DND-41 (cell line): ENCODE data around the gene EXOC4.

Source experiments
- EZH2 ChIP-seq: IDR thresholded peaks from 3 replicates; pipeline ENCODE4 v1.6.1; 2012; ENCODE audit warnings: borderline replicate concordance, low read depth, mild to moderate bottlenecking, moderate library complexity, low read length, inconsistent platforms; ENCODE audit not compliant: severe bottlenecking
- TF ChIP-seq, protein P1 (sequence below): IDR thresholded peaks from 2 replicates; pipeline ENCODE4 v1.5.1; 2012; ENCODE audit warnings: borderline replicate concordance, low read length, moderate library complexity, mild to moderate bottlenecking; ENCODE audit not compliant: poor library complexity, severe bottlenecking; ENCODE audit errors: extremely low read depth

DNA sequence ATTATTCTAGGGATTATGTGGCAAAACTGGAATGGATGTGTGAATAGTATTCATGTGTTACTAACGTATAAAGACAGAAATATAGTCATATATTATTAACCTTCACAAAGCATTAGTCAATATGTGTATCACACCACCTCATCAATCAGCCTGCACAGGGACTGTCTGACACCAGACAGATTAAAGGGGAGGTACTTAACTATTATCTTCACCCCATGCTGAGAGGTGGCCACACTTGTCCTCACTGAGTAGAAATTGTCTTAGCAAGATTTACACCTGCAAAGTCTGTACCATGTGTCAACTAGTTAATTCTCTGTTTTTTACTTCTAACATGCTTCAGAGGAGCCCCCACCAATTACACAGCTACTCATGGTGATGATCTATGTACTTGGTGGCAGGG lies 727.9 kb downstream of the EXOC4 start:
- TF ChIP-seq, protein P1, sequence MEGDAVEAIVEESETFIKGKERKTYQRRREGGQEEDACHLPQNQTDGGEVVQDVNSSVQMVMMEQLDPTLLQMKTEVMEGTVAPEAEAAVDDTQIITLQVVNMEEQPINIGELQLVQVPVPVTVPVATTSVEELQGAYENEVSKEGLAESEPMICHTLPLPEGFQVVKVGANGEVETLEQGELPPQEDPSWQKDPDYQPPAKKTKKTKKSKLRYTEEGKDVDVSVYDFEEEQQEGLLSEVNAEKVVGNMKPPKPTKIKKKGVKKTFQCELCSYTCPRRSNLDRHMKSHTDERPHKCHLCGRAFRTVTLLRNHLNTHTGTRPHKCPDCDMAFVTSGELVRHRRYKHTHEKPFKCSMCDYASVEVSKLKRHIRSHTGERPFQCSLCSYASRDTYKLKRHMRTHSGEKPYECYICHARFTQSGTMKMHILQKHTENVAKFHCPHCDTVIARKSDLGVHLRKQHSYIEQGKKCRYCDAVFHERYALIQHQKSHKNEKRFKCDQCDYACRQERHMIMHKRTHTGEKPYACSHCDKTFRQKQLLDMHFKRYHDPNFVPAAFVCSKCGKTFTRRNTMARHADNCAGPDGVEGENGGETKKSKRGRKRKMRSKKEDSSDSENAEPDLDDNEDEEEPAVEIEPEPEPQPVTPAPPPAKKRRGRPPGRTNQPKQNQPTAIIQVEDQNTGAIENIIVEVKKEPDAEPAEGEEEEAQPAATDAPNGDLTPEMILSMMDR: no peak
- no peak for TF ChIP-seq EZH2
